ENCODE measurements around the gene MT1M.

GRCh38 chr16:56625943-56626654 is 6.4 kb upstream of the MT1M start:
- no peak for TF ChIP-seq POLR2AphosphoS5 (IDR thresholded peaks at IDR 0.05)
- no peak for TF ChIP-seq CTCF (IDR thresholded peaks at IDR 0.05 in 8 of 11, conservative IDR thresholded peaks at IDR 0.05 in 3 of 11)
- no peak for TF ChIP-seq POLR2A (IDR thresholded peaks at IDR 0.05)
